Left lung (tissue), 10 donors: ENCODE data around the gene ABHD3. TPM values are rescaled to one million over a fixed set of nuclear protein-coding genes. Genes with fewer than 3 reads are reported as not detected.
"Not testable (repeated sequence)": the region's sequence is repeated elsewhere in the genome, so short reads cannot be mapped to it uniquely, and the experiment has no call there.

Source experiments
- ATAC-seq: fragments of 200-7000 bp; cut with Tn5 transposase; one replicate; pipeline ENCODE4 v1.9.1; 2020; ENCODE audit warnings: moderate library complexity
- DNase-seq, 4 donors: peaks; one replicate each; pipeline ENCODE4 v3.0.0-alpha.2; 2013 to 2020
- H3K27ac ChIP-seq, 2 donors: fragments of 200-600 bp; sonication (generic) in 1 of 2; one replicate each; pipeline versions ENCODE4 v1.5.0 to v1.8.0; 2020 to 2021
- H3K27me3 ChIP-seq, 2 donors: fragments of 200-600 bp; sonication (generic) in 1 of 2; one replicate each; pipeline versions ENCODE4 v1.5.0 to v1.8.0; 2020 to 2021
- H3K36me3 ChIP-seq, 2 donors: fragments of 200-600 bp; sonication (generic) in 1 of 2; one replicate each; pipeline versions ENCODE4 v1.5.0 to v1.8.0; 2020 to 2021
- H3K4me1 ChIP-seq, 2 donors: fragments of 200-600 bp; one replicate each; pipeline ENCODE4 v1.8.0; 2021
- H3K4me3 ChIP-seq, 2 donors: fragments of 200-600 bp; sonication (generic) in 1 of 2; one replicate each; pipeline versions ENCODE4 v1.5.0 to v1.8.0; 2020 to 2021; ENCODE audit warnings: mild to moderate bottlenecking in 1 of 2
- H3K9me3 ChIP-seq, 2 donors: fragments of 200-600 bp; sonication (generic) in 1 of 2; one replicate each; pipeline versions ENCODE4 v1.5.0 to v1.8.0; 2020 to 2021
- intact Hi-C, 2 donors: fragments of 100-400 bp; cut with DNase I; formaldehyde crosslinking; loops; one replicate each; pipeline versions ENCODE4 v1.11.2 to v1.14.2; 2022
- polyA plus RNA-seq, 6 donors: library from polyadenylated mRNA; unstranded; fragments of 120-200 nt; gene quantifications; one replicate each; pipeline ENCODE4 v1.2.1, GENCODE V29; 2013; ENCODE audit not compliant: insufficient read length in 6 of 6
- total RNA-seq, 2 donors: library from RNA; stranded (reverse); fragmentation: NEBNext Ultra II Directional; extraction: Animal tissue kit (Norgen Biotek cat#: 25700); gene quantifications; one replicate each; pipeline ENCODE4 v1.2.1, GENCODE V29; 2021
- TF ChIP-seq, protein P1 (sequence below), 2 donors: fragments of 200-600 bp; sonication (generic) in 1 of 2; IDR thresholded peaks; one replicate each; pipeline versions ENCODE4 v1.5.0 to v1.8.0; 2021; ENCODE audit warnings: antibody characterized with exemption in 2 of 2
- donor health status: DM: no; HTN: yes; CAD: no.
- donor health status: DM: no; HTN: no; CAD: no.

ABHD3 gene
- total and polyA plus RNA-seq, 8 donors: 22.1 to 37.5 (median 27.9) TPM

DNA sequence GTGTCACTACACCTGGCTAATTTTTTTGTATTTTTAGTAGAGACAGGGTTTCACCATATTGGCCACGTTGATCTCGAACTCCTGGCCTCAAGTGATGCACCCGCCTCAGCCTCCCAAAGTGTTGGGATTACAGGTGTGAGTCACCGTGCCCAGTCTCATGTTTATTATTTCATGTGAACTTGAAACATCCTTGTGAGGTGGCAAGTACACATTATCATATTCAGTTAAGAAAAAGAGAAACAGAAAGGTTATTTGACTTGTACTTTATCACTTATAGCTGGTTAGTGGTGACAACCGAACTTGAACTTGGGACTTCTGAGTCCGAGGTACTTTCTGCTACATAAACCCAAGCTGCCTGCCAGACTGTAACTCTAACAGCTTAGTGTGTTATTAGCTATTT, 24.4 kb downstream of the ABHD3 start:
- TF ChIP-seq, protein P1, sequence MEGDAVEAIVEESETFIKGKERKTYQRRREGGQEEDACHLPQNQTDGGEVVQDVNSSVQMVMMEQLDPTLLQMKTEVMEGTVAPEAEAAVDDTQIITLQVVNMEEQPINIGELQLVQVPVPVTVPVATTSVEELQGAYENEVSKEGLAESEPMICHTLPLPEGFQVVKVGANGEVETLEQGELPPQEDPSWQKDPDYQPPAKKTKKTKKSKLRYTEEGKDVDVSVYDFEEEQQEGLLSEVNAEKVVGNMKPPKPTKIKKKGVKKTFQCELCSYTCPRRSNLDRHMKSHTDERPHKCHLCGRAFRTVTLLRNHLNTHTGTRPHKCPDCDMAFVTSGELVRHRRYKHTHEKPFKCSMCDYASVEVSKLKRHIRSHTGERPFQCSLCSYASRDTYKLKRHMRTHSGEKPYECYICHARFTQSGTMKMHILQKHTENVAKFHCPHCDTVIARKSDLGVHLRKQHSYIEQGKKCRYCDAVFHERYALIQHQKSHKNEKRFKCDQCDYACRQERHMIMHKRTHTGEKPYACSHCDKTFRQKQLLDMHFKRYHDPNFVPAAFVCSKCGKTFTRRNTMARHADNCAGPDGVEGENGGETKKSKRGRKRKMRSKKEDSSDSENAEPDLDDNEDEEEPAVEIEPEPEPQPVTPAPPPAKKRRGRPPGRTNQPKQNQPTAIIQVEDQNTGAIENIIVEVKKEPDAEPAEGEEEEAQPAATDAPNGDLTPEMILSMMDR (IDR thresholded peaks at IDR 0.05): no peak
- H3K27ac ChIP-seq: no peak overlapping the region
- ATAC-seq (no peak), DNase-seq (no peak)
- H3K27me3 ChIP-seq: no peaks in the 10 kb centered on the region
- H3K4me3 ChIP-seq: no peak overlapping the region
- no peaks in the 10 kb centered on the region for H3K9me3 ChIP-seq
- no peaks in the 10 kb centered on the region for H3K36me3 ChIP-seq
- peaks cover 5 to 17% of the 10 kb centered on the region in 2 donors for H3K4me1 ChIP-seq
- intact Hi-C loops: loop anchor here in 1 of 2 donors (10.0 kb wide), 1 partner anchor 55 kb away; no protein-coding TSS in a partner anchor

DNA sequence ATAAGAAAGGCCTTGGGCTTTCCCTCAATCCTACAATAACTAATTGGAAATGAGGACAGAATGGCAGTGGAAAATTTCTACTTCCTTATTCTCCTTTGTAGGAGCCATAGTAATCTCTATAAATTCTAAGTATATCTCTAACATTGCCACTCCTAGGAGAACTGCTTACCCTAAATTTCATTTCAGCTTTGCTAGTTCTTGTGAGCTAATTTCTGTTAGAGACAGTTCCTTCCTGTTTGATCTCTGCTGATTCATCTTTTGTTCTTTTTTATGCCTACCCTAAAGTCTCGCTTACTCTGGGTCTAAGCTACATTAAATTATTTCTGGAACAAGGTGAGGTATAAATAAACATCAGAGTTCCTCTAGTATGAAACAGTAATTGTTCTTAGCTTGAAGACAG, 25.7 kb downstream of the ABHD3 start:
- no peaks in the 10 kb centered on the region for H3K27me3 ChIP-seq
- H3K4me1 ChIP-seq: peaks cover 5 to 17% of the 10 kb centered on the region in 2 donors
- TF ChIP-seq, protein P1 (IDR thresholded peaks at IDR 0.05): no peak
- intact Hi-C loops: no loop called here
- no peaks in the 10 kb centered on the region for H3K9me3 ChIP-seq
- H3K36me3 ChIP-seq: no peaks in the 10 kb centered on the region
- H3K4me3 ChIP-seq: no peak overlapping the region
- H3K27ac ChIP-seq: peak overlapping the region in 1 of 2 donors; percentile 20
- DNase-seq: no peak
- ATAC-seq: no peak

DNA sequence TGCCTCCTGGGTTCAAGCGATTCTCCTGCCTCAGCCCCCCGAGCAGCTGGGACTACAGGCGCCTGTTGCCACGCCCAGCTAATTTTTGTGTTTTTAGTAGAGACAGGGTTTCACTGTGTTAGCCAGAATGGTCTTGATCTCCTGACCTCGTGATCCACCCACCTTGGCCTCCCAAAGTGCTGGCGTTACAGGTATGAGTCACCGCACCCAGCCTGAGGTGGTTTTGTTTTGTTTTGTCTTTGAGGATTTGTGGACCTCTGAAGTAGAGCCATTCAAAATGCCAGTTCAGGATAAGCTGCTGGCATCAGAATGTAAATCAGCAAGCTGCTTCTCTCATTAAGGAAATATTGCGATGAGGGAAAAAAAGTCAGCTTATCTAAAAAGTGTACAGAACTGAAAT, 29.2 kb downstream of the ABHD3 start:
- DNase-seq, ATAC-seq, H3K4me1 ChIP-seq, intact Hi-C loops, H3K27ac ChIP-seq, H3K9me3 ChIP-seq, H3K27me3 ChIP-seq, H3K4me3 ChIP-seq: not testable (repeated sequence)
- peaks cover 0 to 16% of the 10 kb centered on the region in 2 donors for H3K36me3 ChIP-seq

DNA sequence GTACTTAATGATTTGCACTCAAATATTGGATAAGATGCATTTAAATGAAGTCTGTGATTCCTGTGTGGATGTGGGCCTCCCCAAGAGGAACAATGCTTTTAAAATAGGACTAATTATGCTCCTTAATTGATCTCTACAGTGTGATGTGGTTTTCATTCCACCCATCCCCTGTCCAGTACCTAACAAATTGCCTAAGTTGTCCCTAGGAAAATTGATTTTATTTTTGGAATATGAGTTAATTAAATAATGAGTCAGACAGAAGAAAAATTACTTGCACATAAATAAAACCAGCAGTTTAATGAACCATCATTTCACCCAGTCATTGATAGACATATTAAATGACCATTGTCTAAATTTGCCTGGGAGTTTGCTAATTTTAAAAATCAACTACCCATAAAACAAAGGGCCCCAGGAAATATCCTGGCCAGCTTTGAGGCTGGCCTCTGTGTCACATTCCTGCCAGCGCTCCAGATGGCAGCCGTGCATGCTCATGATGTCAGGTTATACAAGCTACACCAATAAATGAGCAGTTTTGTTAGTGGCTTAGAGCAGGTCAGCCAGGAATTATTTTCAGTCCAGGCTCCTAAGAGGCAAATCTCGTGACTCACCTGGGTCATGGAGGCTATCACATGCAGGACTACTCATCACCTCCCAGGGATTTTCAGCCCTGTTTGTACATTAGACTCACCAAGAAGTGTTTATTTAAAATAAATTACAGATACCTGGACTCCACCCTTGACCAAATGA, 31.9 kb downstream of the ABHD3 start:
- no peak overlapping the region for H3K4me3 ChIP-seq
- H3K27me3 ChIP-seq: no peaks in the 10 kb centered on the region
- no peak overlapping the region for H3K27ac ChIP-seq
- no peaks in the 10 kb centered on the region for H3K4me1 ChIP-seq
- DNase-seq: no peak
- no peaks in the 10 kb centered on the region for H3K9me3 ChIP-seq
- TF ChIP-seq, protein P1 (IDR thresholded peaks at IDR 0.05): no peak
- intact Hi-C loops: no loop called here
- peak; percentile 24 for ATAC-seq
- H3K36me3 ChIP-seq: peaks cover 0 to 16% of the 10 kb centered on the region in 2 donors

DNA sequence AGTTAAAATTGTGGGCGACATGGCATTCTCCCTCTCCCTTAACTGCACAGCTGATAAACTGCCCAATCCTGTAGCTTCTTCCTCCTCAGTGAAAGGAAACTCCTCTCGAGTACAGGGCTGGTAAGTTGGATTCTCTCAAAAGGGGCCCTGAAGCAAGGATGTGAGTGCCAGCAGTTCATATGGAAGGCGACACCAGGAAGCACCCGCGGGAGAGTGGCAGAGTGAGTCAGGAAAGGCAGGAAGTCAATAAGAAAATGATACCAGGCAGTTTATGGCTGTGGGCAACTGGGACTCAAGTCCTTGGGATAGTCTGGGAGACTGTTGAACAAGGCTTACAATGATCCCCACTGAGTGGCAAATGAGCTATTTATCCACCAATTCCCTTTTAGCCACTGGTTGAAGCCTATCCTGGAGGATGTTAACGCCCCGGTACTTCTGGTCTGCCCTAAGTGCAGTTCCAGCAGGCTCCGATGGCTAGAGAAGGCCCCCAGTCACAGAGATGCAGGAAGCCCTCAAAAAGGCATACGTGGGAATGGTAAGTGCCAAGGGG, 34.8 kb downstream of the ABHD3 start:
- ATAC-seq (no peak), DNase-seq (no peak)
- Histone ChIP-seq H3K9me3 (no peaks in the 10 kb centered on the region), H3K36me3 (peaks cover 0 to 16% of the 10 kb centered on the region in 2 donors), H3K4me1 (no peaks in the 10 kb centered on the region), H3K27me3 (no peaks in the 10 kb centered on the region), H3K4me3 (no peak overlapping the region), H3K27ac (no peak overlapping the region)
- intact Hi-C loops: no loop called here
- TF ChIP-seq, protein P1 (IDR thresholded peaks at IDR 0.05): no peak
